Measurements from ENCODE around the gene EPHA6.

Gene EPHA6

DNA sequence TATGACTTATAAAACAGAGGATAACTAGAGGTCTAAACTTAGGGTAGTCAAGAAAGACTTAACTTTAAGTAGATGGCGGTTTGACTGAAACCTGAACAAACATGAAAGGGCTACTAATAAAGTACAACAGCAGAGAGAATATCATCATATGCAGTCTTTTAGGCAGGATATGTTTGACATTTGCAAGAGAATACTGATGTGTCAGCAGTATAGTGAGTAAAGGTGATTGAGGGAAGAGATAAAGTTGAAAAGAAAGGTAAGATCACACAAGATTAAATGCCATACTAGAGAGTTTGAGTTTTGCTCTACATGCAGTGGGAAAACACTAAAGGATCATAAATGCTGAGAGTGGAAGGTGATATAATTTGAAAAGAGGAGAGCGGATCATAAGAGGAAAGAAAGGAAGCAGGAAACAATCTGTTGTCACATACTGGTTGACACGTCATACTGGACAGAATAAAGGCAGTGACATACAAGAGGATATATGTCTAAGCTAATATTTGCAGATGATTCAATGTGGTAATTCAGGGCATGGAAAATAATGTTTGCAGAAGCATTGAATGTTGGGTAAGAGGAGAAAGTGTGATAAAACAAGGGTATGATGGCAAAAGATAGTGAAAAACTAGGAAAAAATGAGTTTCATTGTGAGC, 223.0 kb downstream of the EPHA6 start:
- no peak for DNase-seq

DNA sequence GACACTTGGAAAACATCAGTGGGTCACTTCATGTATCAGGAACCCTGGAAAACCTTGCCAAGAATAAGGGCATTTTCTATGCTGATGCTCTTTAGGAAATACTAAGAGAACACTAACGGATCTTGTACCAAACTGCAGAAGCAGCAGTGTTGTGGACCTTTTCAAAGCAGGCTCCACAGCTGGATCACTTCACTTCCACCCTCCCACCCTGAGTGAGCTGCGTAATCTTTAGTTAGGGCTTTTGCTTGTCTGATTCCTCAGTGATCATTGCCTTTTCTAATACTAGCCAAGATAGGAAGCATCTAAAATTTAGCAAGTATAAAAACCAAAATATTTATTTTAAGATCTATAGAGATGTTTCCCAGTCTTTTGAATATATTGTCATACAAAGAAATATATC, 229.0 kb downstream of the EPHA6 start:
- DNase-seq: no peak

DNA sequence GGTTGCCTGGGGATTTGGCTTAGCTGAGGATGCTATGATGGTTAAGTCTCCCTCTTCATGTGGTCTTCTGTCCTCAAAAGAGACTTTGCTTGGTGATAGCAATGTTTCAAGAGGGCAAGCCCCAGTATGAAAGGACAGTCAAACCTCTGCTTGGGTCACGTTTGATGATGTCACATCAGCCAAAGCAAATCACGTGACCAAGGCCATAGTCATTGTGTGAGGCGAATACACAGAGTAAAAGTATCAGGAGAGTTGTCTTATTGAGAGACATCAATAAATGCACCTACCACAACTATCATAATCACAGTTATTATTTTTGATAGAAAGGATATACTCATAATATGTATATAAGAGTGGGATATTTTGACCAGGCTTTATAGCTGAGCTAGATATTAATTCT, 243.0 kb downstream of the EPHA6 start:
- no peak for DNase-seq

DNA sequence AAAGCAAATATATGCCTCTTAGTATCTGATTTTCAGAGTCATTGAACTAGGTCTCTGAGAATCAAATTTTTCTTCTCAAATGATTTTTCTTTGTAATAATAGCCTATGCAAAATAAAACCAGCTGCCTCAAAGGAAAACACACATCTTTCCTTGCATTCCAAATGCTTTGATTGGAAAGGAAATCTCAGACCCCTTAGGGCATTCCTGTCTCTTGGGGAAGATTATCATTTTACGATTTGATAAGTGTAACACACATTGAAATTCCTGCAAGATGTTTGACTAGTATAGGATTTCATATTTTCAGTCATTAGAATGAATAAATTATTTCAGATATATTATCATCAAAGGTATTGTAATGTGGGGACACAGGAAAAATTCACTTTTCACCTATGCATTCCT, 244.8 kb downstream of the EPHA6 start:
- no peak for DNase-seq

DNA sequence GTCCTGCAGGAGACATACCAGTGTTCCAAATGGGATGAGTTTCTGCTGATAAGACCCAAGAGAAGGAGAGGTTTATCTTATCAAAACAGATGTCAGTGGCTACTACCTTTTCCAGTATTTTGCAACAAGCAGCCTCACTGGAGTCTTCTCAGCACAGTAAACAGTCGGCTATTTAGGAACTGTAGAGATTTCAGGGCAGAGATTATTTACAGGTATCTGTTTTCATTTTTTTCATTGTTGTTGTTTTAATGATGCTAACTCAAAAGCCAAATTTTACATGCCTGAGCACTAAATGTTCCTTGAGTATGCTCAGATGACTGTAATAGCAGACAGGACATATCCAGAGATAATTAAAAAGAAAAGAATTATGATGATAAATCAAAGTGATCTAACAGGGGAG, 252.1 kb downstream of the EPHA6 start:
- no peak for DNase-seq

DNA sequence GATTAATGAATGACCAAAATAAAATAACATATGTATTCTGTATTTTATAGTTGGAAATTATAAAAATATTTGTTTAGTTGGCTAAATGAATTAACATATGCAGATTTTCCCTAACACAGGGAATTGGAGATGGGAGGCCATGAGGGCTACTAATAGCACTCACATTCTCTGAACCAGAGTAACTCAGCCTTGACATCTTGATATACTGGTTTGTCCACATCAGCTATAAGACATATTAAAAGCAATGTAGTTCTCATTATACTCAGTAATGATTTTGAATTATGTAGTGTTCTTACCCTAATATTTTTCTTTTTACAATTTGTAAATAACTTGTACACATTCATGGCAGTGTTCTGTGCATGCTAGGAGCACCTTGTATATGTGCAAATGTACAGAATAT, 255.9 kb downstream of the EPHA6 start:
- no peak for DNase-seq

DNA sequence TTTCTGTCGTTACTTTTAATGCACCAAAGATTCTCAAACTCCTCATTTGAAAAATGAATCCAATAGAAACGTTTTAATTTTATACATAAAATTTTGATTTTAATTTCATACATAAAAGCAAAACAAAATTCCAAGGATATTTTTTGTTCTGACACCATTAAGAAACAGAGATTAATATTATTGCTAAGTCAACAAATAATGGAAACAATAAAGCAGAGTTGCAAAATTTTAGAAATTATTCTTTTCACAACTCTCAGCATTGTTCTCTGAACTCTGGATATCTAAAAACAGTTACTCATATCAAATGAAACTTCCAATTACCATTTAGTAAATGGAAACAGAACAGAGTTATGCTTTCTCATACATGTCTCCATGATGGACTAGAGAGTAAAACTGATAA, 260.2 kb downstream of the EPHA6 start:
- DNase-seq: no peak

DNA sequence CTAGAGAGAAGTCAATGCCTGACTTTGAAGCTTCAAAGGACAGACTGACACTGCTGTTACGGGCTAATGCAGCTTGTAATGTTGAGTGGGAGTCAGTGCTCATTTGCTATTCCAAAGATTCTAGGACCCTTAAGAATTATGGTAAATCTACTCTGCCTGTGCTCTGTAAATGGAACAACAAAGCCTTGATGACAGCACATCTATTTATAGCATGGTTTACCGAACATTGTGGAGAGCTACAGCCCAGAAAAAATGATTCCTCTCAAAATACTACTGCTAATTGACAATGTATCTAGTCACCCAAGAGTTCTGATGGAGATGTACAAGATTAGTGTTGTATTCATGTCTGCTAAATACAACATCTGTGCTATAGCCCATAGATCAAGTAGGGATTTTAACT, 262.3 kb downstream of the EPHA6 start:
- DNase-seq: no peak

DNA sequence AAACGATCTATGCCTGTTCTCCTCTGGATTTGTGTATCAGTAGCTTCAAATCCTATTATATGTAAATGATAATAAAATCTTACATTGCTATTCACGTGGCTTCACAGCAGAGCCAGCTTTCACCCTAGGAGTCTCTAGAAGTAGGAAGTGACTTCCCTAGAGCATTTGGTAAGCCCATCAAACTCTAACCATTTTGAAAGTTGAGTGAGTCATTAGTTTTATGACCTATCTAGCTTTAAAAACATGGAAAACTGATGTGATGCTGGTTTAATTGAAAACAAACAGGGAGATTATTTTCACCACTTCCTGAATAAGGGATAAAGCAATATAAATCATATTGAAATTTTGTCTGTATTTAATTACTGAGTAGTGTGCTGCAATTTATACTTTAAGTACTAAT, 275.2 kb downstream of the EPHA6 start:
- DNase-seq: no peak

DNA sequence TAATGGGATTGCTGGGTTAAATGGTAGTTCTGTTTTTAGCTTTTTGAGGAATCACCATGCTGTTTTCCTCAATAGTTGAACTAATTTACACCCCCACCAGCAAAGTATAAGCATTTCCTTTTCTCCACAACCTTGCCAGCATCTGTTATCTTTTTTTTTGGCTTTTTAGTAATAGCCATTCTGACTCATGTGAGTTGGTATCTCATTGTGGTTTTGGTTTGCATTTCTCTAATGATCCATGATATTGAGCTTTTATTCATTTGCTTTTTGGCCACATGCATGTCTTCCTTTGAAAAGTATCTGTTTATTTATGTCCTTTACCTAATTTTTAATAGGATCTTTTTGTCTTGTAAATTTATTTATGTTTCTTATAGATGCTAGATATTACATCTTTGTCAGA, 288.2 kb downstream of the EPHA6 start:
- no peak for DNase-seq

DNA sequence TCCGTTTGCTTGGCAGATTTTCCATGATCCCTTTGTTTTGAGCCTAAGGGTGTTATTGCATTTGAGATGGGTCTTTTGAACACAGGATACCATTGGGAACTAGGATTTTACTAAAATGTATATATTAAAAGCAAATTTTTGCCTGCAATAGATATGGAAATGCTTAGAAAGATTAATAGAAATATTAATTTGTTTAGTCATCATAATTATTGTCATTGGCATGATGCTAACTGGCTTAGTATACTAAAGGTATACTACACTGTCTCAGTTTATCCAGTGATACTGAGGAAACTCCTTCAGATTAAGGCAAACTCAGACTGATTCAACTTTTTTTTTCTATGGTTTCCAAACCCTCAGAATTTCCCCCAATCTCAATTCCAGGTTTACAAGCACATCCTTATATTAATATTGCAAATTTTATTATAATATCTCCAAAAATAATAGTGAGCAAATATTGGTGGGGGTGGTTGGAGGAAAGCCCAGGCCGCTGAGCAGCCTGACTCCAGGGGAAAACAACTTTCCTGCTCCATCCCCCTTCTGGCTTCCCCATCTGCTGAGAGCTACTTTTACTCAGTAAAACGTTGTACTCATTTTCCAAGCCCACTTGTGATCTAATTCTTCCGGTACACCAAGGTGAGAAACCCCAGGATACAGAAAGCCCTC, 291.7 kb downstream of the EPHA6 start:
- no peak for DNase-seq

DNA sequence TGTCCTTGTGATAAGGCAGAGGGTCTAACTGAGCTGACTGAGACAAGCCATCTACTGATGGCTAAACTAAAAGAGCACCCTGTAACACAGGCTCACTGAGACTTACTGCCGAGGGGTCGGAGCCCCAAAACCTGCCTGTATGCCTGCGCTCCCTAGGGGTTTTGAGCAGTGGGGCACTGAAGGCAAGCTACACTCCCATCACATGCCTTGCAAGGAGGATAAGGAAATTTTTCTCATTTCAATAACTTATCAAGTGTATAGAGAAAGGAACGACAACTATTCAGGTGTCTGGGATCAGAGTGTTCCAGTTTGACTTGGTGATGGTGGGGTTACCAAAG, 292.2 kb downstream of the EPHA6 start:
- no peak for DNase-seq

DNA sequence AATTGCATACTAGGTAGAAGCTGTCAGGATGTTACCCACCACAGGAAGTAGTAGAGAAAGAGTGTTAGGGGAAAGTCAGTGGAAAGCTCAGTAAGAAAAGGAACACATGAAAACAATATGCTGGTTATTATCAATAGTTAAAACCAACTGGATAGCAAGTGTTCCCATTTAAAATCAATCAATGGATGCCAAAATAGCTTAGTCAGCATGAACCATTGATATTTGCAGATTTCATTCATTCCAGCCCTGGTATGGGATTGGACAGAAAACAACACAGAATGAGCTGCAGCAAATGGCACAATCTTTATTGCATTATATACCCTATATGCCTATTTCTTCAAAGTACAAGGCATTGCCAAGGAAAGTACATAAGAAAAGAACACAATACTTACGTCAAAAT, 293.7 kb downstream of the EPHA6 start:
- DNase-seq: no peak

DNA sequence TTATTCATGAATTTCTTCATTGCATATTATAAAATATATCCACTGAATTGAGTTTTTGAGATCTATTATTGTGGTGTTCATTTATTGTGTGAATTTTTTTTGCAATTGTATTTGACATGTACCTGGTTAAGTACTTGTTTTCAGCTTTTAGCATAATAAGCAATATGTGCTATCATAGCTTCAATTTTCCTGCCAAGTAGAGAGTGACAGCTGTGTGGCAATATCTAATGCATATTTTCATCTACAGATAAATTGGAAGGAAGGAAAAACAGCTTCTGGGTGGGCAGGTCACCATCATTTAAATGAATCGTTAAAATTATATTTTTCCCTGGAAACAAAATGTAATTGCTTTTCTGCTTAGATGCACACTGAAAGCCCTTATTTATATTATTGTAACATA, 296.9 kb downstream of the EPHA6 start:
- DNase-seq: no peak

DNA sequence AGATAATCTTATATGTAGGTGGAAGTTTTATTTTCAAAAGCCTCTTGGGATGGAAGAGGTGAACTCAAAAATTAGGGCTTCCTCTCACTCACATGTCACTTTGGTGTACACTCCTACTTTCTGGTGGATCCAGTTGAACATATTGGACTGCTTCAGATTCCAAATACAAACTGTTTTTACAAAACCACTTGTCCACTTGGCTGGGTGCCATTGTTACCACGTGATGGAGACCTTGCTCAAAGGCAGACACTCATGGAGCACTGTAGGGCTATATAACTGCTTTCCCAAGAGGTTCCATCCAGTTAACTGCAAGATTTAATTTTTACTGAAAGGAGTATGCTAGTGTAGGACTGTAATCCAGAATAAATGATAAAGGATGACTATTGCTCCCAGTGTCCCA, 307.0 kb downstream of the EPHA6 start:
- DNase-seq: no peak

DNA sequence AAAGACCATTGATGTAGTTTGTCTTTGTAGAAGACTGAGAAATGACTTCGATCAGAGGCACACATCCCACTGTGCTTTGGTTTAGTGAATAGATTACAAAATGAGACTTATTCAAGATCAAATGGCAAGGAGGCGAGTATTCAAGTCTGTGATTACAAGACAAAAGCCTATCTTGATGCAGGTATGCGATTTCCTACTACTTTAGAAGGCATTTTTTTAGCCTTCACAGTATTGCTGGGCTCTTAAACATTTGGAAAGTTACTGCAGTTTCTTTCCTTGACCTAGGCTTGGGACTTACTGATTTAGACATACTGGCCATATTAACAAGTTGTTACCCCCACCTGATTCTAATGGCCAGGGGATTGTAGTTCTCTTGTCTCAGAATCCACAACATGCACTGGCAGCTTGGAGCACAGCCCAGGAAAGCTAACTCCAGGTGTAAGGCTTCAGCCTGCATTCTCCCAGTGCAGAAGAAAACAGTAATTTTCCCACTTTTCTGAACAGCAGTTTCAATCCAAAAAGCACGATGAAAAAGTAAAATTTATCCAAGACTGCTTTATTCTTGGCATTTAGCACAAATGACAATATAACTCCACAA, 311.6 kb downstream of the EPHA6 start:
- no peak for DNase-seq

DNA sequence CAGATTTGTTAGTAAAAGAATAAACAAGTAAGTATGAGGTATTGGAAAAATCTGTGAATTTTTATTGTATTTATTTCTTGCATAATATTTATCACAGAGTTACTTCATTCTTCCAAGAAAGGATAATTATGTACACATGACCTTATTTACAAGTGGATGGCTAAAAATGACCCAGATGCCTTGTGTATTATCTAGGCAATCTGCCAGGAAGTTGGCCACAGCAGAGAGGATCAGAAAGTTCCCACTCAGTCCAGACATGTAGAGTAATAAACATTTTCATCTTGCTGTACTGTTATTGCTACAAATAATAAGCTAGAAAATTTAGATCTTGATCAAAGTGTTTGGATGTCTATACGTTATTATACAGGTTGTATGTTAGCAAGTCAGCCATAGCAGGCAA, 317.1 kb downstream of the EPHA6 start:
- DNase-seq: no peak

DNA sequence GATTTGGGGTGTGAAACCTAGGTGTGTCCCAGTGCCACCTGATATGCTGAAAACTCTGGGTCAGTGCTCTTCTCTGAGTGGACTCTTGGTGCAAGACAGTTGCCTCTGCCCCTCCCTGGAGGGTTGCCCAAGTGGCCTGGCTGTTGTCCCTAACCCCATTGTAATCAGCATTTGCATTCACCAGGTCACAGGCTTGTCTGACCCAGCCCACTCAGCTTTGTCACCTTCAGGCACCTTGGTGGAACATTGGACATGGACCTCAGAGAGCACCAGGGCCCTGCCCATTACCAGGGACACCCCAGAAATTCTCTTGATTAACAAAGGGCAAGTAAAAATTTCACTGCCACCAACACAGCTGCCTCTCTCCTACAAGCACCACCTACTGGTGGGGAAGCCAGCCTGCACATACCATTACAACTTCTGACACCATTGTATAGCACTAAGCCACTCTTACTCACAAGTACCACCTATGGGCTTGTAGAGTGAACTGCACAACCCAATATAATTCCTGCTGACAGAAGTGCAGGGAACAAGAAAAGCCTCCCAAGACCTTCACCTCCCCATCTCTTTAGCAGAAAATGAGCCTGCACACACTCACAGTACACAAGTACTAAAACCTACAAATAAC, 324.6 kb downstream of the EPHA6 start:
- no peak for DNase-seq

DNA sequence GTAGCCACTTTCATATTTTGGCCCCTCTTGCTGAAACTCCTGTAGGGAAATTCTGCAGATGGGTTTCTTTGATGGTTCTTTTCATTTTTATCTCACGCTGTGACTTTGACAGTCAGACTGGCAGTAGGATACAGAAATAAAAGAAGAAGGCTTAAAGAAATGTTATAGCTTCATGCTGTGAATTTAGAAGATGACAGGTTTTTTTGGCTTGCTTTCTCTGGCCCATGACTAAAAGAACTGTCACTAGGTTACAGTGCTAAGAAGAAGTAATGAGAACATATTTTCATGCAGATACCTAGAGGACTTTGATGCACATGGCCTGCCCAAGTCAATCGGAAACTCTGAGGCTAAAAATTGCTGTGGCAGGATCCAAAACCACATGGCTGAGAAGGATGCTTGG, 334.5 kb downstream of the EPHA6 start:
- no peak for DNase-seq

DNA sequence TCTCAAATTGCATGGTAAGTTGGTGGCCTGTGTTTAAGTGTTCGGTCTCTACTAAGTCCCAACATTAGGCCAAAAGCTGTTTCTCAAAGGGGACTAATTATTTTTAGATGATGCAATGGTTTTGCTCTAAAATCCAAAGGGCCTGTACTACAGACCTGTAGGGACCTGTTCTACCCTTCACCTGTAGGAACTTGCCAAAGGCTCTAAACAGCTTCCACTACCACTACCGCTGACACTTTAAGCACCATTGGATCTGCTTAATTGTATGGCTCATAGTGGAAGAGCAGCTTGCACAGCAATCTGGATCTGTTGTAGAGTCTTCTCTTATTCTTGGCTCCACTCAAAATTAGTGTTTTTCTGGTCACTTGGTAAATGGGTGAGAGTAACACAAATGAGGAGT, 346.8 kb downstream of the EPHA6 start:
- no peak for DNase-seq

DNA sequence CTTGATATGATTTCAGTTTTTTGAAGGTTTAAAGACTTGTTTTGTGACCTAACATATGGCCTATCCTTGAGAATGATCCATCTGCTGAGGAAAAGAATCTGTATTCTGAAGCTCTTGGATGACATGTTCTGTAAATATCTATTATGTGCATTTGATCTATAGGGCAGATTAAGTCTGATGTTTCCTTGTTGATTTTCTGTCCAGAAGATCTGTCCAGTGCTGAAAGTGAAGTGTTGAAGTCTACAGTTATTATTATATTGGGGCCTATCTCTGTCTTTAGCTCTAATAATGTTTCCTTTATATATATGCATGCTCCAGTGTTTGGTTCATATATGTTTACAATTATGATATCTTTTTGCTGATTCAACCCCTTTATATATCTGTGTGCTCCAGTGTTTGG, 362.8 kb downstream of the EPHA6 start:
- no peak for DNase-seq

DNA sequence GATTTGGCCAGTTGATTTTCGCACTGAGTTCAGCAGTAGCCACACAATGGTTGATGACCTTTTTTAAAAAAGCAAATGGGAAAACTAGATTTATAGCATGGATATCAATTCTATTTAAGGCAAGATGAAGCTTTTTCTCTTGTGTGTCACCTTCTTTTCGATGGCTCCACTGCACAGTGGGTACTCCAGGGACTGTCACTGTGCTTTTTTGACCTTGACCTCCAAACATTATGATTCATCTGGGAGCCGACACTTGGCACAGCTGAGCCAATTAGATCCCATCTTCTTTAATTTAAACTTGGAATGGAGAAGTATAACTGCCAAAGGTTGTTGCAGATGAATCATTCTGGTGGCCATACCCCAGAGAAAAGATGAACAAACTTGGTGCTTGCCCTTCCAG, 367.3 kb downstream of the EPHA6 start:
- DNase-seq: no peak

DNA sequence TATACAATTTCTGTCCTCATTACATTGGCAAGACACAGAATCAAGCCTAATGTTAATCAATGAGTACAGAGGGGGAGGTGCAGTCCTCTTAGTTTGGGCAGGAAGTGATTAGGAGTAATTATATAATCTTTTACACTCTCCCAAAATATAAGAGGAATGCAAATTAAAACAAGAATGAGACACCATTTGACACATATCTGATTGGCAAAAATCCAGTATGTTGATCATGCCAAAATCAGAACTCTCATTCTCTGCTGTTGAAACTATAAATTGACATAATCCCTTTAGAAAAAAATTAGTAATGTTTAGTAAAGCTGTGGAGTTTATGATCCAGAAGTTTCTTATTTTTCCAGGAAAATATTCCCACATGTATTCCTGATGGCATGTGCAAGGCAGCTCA, 373.4 kb downstream of the EPHA6 start:
- no peak for DNase-seq

DNA sequence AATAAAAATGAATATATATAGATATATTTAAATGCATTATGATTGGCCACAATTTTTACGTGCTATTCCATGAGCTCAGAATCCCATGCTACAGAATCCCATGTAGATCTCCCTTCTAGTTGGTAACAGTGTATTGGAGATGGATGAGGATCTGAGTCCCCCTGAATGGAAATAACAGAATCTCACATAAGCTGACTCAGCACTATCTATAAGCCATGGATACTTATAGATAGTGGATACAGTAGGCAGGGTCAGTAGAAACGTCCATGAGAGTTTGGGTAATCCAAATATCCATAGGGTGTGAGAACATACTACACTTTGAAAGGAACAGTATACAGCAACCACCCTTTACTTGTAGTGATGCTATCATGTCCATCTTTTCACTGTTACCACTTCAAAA, 375.4 kb downstream of the EPHA6 start:
- DNase-seq: no peak

DNA sequence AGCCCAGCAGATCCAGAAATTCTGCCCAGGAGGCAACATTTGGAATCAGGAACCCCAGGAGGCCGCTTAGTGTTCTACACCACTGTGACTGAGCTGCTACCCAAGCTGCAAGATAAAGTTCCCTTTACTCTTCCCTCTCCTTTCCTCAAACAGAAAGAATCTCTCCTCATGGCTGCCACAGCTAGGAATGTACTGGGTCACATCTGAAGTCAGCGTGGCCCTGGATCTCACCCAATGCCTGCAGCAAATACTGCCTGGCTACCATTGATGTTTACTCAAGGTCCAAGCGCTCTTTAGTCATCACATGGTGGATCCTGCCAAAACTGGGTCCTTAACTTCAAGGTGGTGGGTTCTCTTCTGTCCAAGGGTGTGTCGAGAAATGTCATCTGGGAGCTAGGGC, 382.7 kb downstream of the EPHA6 start:
- no peak for DNase-seq

All from NCI-H2227 treated with DMSO at 0.1 percent for 48 hours (cell line).